HL-60/S4 (cell line): ENCODE results near the gene TTLL12.

ENCODE experiments used
- in situ Hi-C: fragments of 300-500 bp; cut with MboI; formaldehyde crosslinking; loops from 2 replicates; pipeline ENCODE4 v1.14.3; 2022; ENCODE audit warnings: low sequenced_read_pairs

TTLL12 gene

DNA sequence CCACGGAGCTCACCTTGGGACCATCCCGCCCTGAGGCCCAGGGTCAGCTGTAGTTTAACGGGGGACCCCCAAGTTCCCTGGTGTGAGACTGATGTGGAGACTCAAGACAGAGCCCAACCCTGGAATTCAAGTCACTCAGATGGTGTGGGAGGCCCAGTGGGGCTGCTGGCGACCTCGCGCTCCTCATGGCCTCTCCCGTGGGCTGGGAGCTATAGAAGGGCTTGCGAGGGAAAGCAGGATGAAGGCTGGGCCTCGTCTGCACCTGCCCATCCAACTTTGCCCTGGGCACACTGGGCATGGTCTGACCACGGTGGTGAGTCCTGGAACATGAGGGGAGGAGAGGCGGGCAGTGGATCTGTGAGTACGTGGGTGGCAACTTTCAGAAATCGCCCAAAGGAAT lies 13.6 kb upstream of the TTLL12 start:
- in situ Hi-C loops, result no loop called here

DNA sequence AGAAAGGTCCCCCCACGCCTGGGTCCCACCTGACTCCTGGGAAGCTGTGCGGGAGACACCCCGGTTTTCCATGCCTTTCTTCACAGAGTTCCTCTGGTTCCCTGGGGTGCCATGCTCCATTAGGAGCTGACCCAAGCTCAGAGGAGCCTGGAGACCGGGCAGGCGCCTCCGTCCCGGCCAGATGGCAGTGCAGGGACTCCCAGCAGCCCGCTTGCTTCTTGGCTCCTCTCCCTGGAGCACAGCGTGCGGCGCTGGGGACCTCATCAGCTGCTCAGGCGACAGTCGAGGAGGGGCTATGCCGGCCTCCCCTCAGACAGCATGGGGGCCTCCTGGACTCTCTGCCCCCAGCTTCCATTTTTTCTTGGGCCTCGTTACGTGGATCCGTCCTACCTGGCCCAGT lies 13.1 kb upstream of the TTLL12 start:
- in situ Hi-C loops, result no loop called here

DNA sequence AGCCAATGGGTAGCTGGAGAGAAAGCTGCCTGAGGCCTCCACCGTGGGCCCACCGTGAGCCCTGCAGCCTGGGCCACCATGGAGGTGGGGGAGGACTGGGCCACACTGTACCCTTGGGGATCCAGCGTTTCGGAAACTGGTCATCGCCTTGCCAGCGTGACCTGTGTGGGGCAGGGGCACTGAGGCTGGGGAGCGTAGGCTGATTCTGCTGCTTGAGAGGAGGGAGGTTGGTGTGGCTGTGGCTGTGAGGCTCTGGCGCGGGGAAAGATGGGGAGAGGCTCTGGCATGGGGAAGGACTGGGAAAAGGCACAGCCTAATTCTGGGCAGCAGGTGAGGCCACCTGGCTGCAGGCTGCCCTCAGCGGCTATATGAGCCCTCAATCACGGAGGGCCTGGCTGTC lies 12.6 kb upstream of the TTLL12 start:
- in situ Hi-C loops, result no loop called here

DNA sequence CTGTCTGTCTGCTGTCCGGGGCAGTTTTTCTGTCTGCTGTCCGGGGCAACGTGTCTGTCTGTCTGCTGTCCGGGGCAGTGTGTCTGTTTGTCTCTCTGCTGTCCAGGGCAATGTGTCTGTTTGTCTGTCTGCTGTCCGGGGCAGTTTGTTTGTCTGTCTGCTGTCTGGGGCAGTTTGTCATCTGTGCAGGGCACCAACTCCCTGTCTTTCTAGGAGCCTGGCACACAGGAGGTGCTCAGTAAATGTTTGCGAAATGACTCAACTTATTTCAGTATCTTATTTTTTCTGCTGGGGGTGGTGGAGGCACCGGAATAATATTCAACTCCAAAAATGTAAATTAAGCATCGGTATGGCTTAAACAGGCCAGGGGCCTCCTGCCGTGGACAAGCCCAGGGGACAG lies 12.0 kb upstream of the TTLL12 start:
- in situ Hi-C loops, result no loop called here

DNA sequence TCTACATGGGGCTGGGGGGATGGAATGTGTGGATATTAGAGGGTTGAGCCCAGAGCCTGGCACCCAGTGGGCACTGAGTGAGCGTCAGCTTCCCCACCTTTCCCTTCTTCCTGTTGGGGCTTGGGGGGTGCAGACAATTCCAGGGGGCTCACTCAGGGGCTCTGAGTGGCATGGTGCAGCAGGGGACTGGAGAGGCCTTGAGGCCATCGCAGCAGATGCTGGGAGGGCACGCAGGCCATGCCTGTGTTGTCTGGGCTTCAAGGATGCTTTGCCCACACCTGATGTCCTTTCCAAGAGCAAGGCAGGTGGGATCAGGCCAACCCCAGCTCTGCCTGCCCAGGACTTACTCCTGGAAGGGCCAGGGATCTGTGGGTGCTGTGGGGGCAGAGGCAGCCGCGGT lies 11.2 kb upstream of the TTLL12 start:
- in situ Hi-C loops, result no loop called here

DNA sequence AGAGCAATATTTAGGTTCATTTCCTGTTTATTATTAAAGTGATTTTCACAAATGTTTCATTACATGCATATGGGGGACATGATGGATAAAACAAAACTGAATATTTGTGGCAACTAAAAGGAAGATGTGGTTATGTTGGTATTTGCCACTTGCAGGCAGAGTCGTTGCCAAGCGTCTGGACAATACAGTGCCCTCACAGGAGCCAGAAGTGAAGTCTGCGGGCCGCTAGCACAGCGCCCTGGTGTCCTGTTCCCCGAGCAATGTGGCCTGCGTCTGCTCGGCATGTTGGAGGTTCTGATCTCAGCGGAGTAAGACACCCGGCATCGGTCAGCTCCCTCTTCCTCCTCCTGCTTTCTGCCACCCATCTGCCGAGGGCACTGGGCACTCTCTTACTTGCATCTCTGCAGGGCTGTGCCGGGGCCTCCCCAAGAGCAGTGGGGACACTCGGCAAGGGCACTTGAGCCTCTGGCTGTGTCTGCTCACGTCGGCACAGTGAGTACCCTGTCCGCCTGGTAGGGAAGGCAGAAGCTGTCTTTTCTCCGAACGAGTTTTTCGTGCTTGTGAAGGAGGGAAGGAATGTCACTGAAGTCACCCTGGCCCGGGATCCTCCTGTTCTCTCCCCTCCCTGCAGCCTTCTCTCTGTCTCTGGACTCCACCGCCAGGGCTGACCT lies 10.5 kb upstream of the TTLL12 start:
- in situ Hi-C loops, result no loop called here

DNA sequence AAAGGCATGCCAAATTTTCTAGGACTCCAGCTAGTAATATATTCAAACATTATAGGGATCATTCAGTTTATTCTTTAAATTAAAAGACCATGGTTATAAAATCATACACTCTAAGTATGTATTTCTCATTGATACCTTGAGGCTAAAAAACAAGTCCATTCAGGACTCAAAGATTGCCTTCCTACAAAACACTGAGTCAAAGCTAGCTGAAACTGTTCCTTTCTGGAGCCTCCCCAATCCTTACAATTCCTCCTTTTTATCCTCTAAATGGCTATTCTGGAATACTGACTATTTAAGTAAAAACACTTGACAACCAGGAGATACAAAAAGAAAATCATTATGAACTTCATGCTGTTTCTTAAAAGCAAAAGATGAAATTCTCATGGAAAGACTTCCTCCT lies 4.9 kb upstream of the TTLL12 start:
- in situ Hi-C loops, result no loop called here

DNA sequence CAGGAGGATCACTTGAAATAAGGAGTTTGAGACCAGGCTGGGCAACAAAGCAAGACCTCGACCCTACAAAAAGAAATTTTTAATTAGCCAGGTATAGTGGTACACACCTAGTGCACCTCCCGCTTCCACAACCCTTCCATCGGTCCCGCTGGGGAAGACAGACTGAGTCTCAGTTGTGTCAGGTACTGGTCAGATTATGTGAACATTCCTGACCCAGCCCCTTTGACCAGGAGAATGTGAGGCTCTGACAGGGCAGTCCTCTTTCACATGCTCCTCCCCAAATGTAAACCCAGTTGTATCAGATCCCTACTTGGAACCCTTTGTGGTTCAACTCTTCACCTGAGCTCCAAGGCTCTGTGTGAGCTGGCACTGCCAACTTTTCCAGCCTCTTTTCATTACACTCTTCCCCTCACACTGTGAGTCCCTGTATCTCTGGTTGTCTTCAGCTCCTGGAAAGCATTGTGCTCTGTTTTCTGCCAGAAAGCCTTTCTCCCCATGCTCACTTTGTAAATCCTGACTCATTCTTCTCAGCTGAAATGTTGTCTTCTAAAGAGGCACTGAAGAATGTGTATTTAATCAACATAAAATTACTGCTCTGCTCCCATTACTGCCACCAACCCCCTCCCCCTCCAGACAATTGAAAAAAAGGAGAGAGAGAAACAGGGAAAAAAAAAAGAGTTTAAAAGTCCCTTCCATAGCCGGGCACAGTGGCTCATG lies 2.1 kb upstream of the TTLL12 start:
- in situ Hi-C loops, result no loop called here

DNA sequence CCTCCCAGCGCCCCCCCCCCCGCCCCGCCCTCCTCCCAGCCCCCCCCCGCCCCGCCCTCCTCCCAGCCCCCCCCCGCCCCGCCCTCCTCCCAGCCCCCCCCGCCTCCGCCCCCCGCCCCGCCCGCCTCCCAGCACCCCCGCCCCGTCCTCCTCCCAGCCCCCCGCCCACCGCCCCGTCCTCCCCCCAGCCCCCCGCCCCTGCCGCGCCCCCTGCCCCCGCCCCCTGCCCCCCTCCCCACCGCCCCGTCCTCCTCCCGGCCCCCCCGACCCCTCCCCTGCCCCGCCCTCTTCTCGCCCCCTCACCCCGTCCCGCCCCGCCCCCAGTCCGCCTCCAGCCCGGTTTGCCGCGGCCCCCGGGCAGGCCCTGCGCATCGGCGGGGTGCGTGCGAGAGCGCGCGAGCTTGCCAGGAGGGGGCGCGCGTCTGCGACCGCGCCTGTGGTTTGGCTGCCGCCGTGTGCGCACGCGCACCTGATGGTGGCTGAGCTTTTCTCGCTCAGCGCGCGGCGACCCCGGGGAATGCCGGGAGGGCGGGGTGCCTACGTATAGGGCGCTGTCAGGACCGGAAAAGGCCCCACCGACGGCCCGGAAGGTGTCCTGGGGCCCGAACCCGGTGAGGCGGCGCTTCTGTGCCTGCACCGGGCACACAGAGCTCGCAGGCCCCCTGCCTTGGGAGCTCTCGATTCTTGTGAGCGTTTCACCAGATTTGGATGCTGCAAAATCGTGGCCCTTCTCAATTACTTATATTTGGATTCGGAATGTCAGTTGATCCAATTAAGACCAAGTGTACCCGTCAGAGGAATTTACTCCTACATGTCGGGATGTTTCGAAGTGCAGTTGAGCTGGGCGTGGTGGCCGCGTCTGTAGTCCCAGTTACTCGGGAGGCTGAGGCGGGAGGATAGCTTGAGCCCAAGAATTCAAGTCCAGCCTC lies 501 bp upstream of the TTLL12 start:
- in situ Hi-C loops, result no loop called here

DNA sequence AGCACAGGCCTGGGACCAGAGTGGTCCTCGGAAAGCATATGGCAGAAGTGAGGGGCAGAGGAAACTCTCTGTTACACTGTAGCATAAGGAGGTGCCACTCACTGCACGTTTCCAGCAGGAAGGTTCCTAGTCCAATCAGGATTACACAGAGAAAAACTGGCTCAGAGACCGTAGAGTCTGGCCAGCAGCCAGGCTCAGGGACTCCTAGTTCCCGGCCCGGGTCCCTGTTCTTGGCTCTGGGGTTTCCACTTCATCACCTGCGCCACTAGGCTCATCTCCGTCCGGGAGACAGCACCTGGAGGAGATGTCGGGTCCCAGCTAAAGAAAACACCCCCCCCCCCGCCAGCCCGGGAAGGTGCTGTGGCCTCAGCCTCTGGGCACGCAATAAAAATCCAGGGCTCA lies 1.1 kb downstream of the TTLL12 start:
- in situ Hi-C loops, result no loop called here

DNA sequence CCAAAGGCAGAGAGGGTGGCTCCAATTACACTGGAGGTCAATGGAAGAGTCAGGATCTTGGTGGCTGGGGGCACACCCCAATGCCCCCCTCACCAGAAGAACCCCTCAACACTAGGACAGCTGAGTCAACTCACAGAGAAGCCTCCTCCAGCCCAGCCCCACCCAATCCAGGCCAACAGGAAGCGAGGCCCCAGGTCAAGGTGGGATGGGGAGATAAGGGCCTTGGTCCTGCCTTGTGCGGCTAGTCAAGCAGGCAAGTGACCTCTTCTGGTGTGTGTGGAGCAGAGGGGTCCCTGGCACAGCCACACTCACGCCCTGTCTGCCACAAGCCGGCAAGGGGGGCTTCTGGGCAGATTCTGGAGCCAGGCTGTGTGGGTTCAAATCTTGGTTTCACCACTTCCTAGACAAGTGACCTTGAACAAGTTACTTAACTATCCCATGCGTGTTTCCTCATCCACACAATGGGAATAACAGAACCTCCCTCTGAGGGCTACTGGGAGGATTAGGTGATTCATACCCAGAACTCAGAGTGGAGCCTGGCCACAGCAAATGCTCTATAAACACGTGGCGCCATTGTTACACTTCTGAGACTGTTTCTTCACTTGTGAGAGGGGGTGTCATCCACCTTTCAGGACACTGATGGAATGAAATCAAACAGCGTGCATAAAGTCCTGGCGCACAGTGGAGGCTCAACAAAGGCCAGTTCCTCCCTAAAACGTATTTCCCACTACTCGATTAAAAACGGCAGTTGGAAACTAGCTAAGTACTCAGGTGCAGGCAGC lies 3.2 kb downstream of the TTLL12 start:
- in situ Hi-C loops, result no loop called here

DNA sequence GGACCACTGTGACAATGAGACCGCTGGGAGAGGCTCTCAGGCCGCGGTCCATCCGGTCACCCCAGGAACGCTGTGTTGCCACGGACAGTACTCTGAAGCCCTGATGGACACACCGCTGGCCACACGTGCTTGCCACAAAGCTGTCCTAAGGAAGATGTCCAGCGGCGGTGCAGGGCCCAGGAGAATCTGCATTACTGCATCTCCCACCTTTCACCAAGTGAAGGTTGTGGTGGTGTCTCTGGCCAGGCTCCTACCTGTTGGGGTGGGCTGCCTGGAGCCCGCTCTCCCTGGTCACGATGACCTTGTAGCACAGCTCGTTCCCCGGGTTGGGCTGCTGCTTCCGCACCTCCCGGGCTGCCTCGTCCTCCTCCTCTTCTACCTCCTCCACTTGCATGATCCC lies 4.2 kb downstream of the TTLL12 start:
- in situ Hi-C loops, result no loop called here

DNA sequence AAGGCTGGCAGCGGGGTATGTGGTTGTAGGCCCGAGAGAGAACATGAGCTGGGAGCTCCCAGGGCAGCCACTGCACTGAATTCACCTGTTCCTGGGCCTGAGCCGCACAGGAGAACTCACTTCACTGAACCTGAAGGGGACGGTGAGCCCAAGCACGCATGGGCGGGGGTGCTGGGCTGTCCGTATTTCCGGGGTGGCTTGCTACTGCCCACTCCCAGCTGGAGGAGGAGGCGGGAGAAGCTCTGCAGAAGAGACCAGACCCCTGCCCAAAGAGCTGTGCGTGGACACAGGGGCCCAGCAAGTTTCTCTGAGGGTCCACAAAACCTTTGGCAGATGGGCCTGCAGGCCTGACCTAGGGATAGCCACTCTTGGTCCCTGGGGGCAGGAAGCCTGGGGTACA lies 4.8 kb downstream of the TTLL12 start:
- in situ Hi-C loops, result no loop called here

DNA sequence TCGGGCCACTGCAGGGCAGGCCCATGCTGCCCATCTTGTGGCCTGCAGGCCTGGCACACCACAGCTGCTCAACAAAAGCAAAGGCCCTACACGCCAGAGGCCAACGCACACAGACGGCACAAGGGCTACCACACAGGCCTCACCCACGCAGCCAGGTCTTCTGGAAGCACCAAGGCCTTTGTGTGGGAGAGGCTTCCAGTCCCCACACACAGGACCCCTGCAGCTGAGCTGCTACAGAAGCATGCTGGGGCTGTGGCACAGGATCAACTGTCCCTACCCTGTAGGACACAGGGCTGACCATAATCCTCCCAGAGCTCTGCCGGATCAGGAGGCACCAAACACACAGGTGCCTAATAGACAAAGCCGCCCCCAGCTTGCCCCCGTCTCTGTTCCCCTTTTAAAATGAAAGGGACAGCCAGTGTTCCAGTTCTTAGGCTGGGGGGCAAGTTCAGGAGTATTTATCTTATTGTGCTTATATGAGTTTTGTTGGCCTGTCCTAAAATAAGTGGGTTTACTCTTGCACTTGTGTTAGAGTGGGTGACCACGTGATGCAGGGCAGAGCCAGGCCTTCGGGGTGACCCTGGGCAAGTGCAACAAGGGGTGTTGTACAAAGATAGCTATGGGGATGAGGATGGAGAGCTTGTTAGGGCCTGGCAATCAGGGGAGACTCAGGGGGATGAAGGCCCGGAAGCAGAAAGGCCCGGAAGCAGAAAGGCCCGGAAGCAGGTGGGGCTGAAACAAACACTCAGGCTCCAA lies 5.4 kb downstream of the TTLL12 start:
- in situ Hi-C loops, result no loop called here

DNA sequence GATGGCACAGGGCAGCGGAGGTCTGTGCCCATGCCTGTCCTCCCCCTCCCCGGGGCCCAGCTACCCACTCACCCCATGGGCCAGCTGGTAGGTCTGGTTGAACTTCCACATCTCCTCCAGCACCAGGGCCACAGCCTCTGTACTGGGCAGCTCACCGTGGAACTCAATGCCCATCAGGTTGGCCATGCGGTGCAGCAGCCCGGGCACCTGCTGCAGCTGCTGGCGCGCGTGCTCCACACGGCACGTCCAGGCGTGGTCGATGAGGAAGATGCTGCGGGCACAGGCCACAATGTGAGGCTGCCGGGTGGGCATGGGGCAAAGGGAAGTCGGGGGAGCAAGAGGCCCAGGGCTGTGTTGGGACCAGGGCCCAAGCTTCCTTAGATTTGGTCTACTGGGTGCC lies 6.3 kb downstream of the TTLL12 start:
- in situ Hi-C loops, result no loop called here

DNA sequence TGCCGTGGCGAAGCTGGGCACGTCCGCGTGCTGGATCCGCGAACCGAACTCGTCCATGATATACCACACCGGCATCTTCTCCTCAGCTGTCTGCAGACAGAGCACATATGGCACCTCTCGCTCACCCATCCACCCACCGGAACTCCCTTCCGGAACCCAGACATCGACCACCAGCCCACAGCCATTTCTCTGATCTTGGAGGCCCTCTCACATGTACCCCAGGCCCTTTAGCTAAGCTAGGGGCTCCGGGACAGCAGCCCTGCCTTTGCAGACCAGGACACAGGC lies 7.1 kb downstream of the TTLL12 start:
- in situ Hi-C loops, result no loop called here

DNA sequence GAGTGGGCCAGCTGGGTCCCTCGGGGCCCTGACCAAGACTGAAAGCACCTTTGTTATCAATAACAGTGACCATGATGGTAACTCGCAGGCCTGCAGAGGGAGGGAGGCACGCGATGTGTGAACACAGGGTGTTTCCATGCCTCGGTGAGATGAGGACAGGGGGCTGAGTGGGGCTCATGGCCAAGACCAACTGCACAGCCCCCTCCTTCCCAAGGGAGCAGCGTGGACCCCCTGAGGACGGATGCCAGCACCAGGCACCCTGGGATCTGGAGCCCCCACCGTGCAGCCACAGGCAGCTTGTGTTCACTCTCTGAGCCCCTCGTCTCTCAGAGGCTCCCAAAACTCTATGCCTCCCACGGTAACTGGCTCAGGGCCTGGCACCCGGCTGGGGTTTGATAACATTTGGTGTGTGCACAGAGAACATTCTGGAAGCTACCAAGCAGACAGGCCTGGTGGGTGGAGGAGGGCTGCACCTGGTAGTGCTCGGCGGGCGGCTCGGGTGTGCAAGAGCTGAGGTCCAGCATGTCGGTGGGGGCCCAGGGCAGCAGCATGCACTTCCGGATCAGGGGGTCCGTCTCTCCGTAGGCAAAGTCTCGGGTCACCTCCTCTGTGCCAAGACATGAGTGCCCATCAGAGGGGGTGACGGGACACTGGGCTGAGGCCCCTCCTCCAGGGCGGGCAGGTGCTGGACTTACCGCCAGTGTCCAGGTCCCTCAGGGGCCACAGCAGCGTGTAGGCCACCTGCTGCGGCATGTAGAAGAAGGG lies 7.6 kb downstream of the TTLL12 start:
- in situ Hi-C loops, result no loop called here

DNA sequence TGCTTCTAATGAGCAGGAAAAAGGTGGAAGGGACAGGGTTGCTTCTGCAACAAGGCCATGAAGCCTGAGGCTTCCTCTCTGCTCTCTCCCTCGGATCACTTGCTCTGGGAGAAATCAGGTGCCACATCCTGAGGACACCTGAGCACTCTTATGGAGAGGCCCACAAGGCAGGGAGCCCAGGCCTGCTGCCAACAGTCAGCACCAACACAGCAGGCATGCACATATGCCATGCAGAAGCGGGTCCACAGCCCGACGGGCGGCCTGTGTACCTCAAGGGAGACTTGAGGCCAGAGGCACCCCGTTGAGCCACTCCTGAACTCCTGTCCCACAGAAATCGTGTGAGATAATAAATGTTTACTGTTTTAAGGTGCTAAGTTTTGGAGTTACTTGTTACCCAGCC lies 9.5 kb downstream of the TTLL12 start:
- in situ Hi-C loops, result no loop called here

DNA sequence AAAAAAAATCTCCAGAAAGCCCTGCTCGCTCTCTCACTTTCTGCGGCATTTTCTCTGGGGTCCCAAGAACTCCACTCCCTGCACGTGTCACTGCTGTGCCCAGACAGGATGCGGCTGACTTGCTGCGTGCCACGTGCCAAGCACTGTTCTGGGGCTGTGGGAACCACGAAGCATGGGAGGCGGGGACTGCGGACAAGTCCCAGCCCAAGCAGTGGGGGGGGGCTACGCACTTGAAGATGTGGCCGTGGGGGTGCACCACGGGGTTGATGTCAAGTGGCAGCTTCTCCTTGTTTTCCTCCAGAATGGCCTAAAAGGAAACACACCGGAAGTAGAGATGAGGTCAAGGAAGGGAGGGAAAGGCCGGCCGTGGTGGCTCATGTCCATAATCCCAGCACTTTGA lies 10.8 kb downstream of the TTLL12 start:
- in situ Hi-C loops, result no loop called here
